NT2/D1 (cell line): ENCODE measurements around the gene BYSL.

Experiments used
- SUZ12 ChIP-seq: IDR thresholded peaks from 2 replicates; pipeline ENCODE4 v1.6.1; 2011; ENCODE audit not compliant: insufficient read length, insufficient read depth; ENCODE audit errors: extremely low read depth
- YY1 ChIP-seq: IDR thresholded peaks from 2 replicates; pipeline ENCODE4 v1.6.1; 2011; ENCODE audit not compliant: insufficient read length, insufficient read depth
- ZNF274 ChIP-seq: IDR thresholded peaks from 2 replicates; pipeline ENCODE4 v1.6.1; 2011; ENCODE audit warnings: mild to moderate bottlenecking, low read depth, low read length

- TF ChIP-seq ZNF274 (no peak), SUZ12 (no peak), YY1 (no peak)
Observed at GRCh38 chr6:41943456-41943855, 22.2 kb downstream of the BYSL start.
